ENCODE measurements around the gene TMEM126B.
"Not testable (repeated sequence)": the region's sequence is repeated elsewhere in the genome, so short reads cannot be mapped to it uniquely, and the experiment has no call there.

The TMEM126B gene

DNA sequence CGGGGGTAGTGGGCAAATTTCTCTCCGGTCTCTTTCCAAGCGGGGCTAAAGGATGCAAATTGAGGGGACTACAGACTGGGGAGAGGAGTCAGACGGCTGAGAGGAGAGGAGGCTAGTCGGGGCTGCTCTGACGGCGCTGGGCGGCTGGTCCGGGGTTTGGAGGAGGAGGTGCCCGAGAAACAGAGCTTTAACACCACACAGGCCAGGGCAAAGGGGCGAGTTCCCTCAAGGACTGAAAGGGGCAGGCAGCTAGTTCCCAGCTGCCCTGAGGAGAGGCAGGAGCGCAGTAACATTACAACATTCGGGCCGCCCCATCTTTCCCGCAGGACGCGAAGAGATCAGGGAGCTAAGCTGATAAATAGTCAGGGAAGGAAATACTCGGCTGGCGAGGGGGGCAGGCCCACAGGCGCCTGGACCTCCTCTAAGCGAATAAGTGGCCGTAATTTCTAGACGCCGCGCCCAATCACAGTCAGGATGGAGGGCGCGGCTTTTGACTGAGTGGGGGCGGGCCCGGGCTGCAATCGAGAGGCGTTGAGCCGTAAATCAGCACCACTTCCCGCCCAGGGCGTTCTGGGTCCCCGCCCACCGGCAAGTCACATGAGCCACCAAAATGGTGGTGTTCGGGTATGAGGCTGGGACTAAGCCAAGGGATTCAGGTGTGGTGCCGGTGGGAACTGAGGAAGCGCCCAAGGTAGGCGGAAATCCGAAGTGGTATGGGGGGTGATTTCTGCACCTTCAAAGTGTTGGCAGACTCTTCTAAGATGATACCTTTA lies at the start of gene TMEM126B:
Gene TMEM126B, plus strand, starts transcription at position 596 of the 773 bp plus-strand sequence. Its CDS starts 15 bp downstream, at position 611.
- peak; percentile 99 to 100 for DNase-seq

DNA sequence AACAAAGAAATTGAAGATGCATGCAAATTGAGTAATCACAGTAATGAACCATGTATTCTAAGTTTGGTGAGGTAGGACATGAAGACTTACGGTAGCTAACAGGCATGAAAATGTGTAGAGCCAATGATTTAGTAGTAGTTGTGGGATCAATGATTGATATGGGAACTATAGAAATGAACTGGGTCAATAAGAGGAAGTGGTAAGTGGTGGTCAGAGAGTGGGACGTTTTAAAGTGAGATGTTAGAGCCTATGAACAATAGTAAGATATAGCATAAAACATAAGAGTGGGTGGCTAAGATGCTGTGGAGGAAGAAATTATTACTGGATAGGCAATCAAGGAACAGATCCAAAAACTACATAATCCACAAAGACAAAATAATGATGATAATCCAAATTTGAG lies 46.3 kb upstream of the TMEM126B start:
- no peak for DNase-seq

DNA sequence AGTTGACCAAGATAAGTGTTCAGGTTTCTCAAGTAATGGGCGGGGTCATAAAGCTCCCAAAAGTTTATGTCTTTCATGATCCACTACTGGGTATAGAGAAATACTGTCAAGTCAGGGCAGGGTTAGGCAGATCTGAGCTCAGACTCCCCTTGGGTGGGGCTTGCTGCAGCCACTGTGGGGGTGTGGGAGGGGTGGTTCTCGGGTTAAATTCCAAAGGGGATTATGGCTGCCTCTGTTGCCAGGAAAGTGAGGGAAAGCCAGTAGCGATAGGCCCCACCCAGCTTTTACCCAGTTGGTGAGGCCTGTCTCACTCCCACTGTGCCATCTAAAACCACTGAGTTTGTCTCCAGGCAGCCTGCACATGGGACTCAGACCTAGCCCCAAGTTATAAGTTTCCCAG lies 39.0 kb upstream of the TMEM126B start:
- peak in 1 of 2 experiments; percentile 17 for DNase-seq

DNA sequence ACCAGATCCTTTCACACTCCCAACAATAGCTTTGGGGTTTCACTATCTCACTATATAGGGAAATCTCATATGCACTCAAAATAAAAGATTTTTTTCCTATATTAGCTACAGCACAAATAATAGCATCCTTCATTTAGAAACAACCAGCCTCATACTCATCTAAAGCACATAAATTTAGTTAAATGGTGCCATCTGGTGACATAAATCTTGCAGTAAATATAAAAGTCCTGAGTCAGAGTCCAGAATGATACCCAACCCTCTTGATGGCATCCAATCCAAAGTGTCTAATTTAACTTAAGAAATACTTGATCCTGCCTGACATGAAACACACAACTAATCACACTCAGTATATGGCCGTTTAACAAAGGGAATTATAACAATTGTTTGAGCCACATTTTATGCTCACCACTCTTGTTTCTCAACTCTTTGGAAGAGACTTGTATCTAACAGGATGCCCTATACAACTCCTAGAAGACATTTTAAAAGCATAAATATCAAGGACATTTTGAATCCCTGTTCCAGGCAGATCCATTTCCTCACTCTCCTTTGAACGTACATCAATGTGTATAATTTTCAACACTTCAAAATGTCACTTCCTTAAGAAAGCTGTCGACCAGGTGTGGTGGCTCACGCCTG lies 37.4 kb upstream of the TMEM126B start:
- peak; percentile 11 to 59 for DNase-seq

DNA sequence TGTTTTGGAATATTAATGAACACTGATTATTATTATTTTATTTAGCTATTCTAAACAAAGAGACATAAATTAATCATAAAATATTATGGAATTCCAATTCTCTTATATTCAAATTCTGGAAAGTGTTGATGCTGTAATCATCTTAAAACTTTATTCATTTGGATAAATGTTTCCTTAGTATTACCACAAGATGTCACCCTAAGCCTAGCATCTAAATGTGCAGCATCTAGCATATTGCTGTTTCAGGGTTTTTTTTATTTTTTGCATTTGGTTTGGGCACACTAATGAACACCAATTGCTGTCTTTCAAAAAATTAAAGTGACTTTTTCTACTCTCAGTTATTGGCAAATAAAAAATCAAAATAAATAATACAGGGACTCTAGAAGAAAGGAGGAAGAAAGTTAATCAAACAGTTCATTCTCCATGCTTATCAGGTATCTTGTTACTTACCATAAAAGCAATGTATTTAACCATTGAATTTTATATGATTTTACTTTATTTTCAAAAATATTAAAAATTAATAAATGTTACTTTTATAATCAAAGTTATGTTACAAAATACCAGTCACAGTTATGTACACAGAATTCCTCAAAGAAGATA lies 33.0 kb upstream of the TMEM126B start:
- DNase-seq: peak; percentile 24 to 77

DNA sequence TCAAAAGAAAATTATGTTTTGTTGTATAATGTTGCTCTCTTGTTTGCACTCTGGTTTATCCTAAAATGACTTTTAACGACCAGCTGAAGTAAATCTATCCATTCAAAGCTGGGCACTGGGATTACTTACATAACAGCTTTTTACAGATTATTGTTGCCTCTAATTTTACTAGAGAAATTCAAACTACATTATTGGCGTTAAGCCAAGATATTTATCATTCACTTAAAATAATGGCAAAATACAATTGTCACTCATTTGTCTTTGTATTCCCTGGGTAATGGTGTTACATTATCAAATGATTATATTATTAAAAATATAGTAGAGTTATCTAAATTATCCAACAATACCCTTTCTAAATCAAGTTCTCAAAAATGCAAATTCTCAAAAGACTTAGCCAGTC lies 31.5 kb upstream of the TMEM126B start:
- DNase-seq: no peak

DNA sequence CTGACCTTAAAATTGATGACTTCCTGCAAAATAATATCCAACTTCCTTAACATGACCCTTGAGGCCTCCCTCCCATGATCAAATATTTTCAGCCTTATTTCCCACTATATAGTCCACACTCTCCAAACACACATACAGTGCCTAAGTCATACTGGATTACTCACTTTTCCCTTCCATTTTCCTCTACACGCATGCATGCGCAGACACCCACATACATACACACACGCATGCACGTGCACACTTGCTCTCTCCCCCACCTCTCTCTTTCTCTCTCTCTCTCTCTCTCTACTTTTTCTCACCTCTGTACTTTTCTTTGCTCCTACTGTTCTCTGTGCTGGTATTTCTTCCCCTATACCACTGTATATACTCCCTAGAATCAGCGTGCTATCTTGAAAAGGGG lies 29.3 kb upstream of the TMEM126B start:
- no peak for DNase-seq

DNA sequence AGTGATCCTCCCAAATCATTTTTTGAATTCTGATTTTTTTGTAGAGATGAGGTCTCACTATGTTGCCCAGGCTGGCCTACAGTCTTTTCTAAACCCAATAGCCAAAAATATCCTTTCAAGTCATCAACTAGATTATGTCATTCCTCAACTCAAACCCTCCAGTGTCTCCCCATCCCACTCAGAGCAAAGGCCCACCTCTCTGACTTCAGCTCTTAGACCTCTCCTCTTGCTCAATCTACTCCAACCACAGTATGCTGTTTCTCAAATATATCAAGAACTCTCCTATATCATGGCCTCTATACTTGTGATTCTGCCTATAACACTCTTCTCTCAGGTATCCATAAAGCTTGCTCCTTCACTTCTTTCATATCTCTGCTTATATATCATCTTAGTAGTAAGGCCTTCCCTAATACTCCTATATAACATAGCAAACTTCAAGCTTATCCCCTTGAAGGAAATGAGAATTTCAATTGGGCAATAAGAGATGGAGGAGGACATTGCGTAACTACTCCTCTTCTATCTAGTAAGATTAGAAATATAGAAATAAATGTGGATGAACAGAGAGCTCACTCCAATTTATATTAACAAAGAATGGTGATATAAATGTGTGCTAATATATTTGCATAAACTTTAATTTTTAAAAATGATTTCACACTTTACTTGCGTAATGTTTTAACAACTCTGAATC lies 25.7 kb upstream of the TMEM126B start:
- no peak for DNase-seq

DNA sequence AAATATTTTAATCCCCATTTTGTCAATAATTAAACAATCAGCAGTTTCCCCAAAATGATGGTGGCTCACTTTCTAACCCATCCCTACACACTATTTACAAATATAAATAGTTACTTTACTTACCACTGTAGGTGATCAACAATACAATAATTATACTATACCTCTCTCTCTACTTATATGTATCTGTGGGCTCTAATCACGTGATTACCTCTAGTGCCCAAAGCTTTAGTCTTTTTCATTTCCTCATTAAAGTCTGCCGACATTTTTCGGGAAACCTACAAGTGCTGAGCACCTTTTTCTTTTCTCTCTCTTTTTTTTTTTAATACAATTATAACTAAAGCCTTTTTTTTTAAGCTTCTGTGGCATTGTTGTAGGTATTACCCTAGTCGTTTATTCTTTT lies 25.2 kb upstream of the TMEM126B start:
- DNase-seq: no peak

DNA sequence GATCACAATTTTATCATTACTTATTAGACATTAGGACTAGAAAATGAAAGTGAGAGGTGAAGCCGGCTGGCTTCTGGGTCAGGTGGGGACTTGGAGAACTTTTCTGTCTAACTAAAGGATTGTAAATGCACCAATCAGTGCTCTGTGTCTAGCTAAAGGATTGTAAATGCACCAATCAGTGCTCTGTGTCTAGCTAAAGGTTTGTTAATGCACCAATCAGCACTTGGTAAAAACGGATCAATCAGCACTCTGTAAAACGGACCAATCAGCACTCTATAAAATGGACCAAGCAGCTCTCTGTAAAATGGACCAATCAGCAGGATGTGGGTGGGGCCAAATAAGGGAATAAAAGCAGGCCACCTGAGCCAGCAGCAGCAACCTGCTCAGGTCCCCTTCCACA lies 22.2 kb upstream of the TMEM126B start:
- not testable (repeated sequence) for DNase-seq

DNA sequence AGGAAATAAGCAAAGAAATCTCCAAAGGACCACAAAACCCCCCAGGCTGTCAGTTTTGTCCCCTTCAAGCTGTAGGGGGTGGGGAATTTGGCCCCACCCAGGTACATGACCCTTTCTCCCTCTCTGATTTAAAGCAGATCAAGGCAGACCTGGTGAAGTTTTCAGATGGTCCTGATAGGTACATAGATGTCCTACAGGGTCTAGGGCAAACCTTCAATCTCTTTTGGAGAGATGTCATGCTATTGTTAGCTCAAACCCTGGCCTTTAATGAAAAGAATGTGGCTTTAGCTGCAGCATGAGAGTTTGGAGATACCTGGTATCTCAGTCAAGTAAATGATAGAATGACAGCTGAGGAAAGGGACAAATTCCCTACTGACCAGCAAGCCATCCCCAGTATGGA lies 19.8 kb upstream of the TMEM126B start:
- not testable (repeated sequence) for DNase-seq

DNA sequence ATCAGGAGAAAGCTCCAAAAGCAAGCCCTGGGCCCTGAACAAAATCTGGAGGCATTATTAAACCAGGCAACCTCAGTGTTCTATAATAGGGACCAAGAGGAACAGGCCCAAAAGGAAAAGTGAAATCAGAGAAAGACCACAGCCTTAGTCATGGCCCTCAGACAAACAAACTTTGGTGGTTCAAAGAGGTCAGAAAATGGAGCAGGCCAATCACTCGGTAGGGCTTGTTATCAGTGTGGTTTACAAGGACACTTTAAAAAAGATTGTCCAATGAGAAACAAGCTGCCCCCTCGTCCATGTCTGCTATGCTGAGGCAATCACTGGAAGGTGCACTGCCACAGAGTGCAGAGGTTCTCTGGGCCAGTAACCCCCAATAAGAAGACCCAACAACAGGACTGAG lies 19.1 kb upstream of the TMEM126B start:
- DNase-seq: not testable (repeated sequence)

DNA sequence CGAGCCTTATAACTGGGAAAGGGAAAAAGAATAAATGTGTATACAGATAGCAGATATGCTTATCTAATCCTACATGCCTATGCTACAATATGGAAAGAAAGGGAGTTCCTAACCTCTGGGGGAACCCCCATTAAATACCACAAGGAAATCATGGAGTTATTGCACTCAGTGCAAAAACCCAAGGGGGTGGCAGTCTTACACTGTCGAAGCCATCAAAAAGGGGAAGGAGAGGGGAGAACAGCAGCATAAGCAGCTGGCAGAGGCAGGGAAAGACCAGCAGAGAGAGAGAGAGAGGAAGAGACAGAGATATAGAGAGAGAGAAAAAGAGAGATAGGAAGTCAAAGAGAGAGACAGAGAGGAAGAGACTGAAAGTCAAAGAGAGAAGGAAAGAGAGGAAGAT lies 16.8 kb upstream of the TMEM126B start:
- not testable (repeated sequence) for DNase-seq

DNA sequence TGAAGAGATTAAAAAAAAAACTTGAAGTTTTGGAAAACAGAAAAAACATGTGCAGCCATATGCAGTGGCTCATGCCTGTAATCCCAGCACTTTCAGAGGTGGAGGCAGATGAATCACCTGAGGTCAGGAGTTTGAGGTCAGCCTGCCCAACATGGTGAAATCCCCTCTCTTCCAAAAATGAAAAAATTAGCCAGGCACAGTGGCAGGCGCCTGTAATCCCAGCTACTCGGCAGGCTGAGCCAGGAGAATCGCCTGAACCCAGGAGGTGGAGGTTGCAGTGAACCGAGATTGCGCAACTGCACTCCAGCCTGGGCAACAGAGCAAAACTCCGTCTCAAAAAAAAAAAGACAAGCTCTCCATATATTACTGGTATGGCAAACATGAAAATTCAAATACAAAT lies 8.9 kb upstream of the TMEM126B start:
- DNase-seq: no peak

DNA sequence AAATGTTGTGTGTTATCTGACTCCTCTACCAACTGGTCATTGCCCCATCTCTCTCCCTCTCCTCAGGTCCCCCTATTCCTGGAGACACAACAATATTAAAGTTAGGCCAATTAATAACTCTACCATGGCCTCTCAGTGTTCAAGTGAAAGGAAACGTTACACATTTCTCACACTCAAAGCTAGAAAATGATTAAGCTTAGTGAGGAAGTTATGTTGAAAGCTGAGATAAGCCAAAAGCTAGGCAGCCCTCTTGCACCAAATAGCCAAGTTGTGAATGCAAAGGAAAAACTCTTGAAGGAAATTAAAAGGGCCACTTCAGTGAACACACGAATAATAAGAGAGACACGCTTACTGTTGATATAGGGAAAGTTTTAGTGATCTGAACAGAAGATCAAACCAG lies 8.1 kb upstream of the TMEM126B start:
- no peak for DNase-seq

DNA sequence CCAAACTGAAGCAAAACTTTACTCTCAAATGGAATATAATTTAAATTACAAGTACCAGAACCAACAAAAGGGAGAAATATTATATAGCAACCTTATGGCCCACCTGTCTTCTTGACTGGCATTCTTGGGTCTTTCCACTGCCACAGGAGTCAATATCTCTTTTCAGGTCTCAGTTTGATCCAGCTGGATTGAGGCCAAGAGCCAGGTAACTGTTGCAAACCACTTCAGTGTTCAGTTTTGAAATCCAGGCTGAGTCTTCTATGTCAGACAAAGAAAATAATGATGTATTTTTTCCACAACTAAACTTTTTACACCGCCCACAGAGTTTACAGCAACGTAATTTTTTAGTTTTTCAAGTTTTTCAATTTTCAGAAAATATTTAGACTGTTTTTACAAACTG lies 1.9 kb upstream of the TMEM126B start:
- DNase-seq: no peak

DNA sequence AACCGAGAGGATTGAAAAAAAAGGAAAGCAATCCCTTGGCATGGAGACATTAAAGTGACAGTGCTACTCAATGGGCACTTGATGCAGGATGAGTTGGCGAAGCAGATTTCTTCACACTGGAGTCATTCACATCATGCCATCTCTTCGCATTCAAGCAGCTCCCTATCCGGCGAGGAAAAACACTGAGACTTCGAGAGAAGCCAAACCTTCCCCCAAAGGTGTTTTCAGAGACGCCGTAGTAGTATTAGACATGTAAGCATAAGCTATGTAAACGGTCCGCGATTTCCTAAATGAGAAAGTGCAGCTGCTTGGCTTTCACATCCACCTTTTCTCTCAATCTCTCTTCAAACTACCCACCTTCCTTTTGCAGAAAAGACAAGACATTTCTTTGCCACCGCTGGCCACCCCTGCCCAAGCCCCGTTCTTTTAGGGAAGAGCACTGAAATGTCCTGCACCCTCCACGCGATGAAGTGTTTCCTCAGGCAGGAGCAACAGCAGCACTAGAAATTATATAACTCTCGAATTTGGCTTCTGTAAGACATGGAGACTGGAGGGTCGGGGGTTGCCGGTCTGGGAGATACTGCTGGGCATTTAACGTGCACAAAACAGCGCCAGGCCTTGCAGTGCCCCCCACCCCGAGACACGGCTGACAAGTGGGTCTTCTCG lies 928 bp upstream of the TMEM126B start, which contains the start of gene DLG2:
Gene DLG2, minus strand, starts transcription at position 13 of the 666 bp plus-strand sequence.
- DNase-seq: peak; percentile 64 to 75

DNA sequence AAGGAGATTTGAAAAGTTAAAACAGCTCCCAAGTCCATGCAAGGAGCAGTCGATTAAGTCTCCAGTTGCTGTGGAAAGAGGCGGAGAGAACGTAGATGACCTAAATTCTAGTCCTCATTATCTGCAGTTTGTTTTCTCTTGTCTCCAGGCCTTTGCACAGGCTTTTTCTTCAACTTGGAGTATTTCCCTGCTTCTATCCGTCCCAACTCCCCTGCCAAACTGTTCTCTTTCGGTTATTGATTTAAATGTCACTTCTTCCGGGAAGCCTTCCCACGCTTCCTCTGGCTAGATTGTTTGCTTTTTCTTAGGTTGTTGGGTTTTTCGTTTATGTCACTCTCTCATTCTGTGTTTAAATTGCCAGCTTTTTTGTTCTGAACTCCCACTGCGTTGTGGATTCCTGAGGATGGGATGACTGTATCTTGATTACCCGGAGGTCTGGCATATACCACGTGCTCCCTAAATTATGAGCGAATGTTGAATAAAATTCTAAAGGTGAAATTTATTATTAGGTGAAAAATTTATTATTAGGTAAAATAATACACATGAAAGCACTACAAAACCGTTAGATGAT lies 463 bp downstream of the TMEM126B start:
- DNase-seq: no peak

DNA sequence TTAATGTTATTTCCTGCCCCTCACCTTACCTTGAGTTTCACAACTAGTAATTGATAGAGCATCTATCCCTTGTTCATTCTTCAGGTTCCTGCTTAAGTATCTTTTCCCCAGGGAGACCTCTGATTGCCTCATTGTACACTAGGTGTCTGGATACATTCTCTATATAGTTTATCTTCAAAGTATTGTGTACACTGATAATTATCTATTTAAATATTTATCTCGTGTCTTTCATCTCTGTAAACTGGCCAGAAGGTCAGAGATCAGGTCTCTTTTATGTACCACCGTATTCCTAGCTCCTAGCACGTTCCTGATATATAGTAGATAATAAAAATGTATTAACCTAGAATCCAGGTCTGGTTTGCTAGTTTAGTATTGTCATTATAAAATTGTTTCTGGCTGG lies 6.4 kb downstream of the TMEM126B start:
- DNase-seq: no peak

DNA sequence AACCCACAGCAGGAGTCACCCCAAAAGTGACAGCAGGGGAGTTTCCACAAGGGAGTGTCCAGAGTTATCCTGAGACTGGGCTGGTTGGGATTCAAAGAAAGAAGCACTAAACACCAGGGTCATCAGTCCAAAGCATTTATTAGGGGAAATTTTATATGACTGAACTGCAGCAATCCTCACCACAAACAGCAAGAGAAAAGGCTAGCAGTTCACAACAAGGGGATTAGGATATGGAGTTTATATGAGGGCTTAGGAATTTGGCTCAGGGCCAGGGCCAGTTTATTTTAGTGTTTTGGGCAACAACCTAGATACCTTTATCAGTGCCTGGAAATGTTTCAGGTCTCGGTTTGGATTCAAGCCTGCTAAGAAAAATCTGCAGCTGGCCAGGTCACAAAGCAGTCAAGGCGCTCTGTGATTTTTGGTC lies 14.8 kb downstream of the TMEM126B start:
- no peak for DNase-seq

DNA sequence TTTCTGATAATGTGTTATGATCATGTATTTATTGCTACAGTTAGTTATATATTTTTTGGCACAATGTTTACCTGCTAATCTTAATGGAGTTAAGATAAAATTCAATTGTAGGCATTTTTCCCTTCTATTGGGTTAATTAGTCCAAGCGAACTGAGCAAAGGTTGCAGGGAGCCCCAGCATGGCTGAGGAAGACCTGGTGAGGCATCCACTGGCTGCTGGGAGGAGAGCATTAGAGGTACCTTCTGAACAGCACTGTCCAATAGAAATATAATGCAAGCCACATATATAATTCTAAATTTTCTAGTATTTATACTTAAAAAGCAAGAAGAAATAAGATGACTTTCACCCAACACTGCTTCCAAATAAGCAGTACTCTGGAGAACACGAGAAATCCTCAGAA lies 18.7 kb downstream of the TMEM126B start:
- peak in 1 of 2 experiments; percentile 7 for DNase-seq

DNA sequence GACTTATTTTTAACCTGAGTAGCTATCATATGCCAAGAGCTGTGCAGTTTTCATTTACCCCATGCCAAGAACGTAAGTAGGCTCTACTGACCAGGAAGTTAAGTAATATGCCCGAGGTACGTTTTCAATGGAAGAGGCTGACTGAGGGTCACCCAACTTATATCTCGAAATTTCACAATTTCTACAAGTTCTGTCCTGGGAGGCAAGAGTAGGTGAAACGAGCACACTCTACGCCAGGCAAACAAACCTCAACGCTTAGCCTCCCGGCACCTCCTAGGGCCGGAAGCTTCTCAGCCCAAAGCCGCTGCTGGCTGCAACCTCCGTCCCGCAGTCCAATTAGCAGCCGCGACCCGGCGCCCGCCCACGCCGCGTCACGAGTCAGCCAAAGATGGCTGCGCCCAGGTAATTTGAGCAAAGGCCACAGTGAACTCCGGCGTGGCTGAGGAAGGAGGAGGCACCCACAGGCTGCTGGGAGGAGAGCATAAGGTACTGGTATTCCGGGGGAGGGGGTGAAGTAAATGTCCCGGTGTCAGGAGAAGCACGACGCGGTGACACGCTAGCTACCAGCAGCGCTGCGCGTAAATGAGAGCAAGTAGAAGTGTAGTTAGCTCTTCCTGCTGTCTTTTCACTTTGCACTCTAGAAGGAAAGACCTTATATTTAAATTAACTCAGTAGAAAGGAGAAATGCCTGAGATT lies 19.4 kb downstream of the TMEM126B start, which contains the start of gene TMEM126A:
Gene TMEM126A, plus strand, starts transcription at position 364 of the 696 bp plus-strand sequence. CDS start 2,289 bp downstream, outside the sequence.
- peak; percentile 95 to 98 for DNase-seq

Data from NCI-H526 (cell line).